Natural killer cell treated with Interleukin-12 subunit alpha and Interleukin-12 subunit beta and Interleukin-15 and Interleukin-18, amount 100 ng/mL, for 72 hours (primary cell): ENCODE measurements around the gene SEMA3B. TPM values are rescaled to one million over a fixed set of nuclear protein-coding genes. Genes with fewer than 3 reads are reported as not detected.
A peak's percentile ranks its signal among the peaks of the same experiment; 100 is the strongest.

Source experiments
- ATAC-seq, 2 donors: fragments of 150-1000 bp; cut with Tn5 transposase in 1 of 2; sonication (Bioruptor Pico), chemical (Tn5 transposase) in 1 of 2; 2 replicates each; pipeline ENCODE4 v1.10.0; 2021
- DNase-seq: peaks from one replicate; pipeline ENCODE4 v3.0.0; 2022; ENCODE audit warnings: low spot score
- H3K27ac Mint-ChIP-seq, 2 donors: 1 replicate in 1 of 2; 2 replicates in 1 of 2; pipeline ENCODE4 v1.8.0; 2022; ENCODE audit warnings: mixed read lengths in 2 of 2, mild to moderate bottlenecking in 1 of 2, moderate library complexity in 1 of 2
- H3K27me3 Mint-ChIP-seq, 2 donors: 1 replicate in 1 of 2; 2 replicates in 1 of 2; pipeline ENCODE4 v1.8.0; 2022; ENCODE audit warnings: mixed read lengths in 2 of 2
- H3K36me3 Mint-ChIP-seq: one replicate; pipeline ENCODE4 v1.8.0; 2022; ENCODE audit warnings: mixed read lengths
- H3K4me1 Mint-ChIP-seq, 2 donors: 1 replicate in 1 of 2; 2 replicates in 1 of 2; pipeline ENCODE4 v1.8.0; 2022; ENCODE audit warnings: low read depth in 2 of 2, mixed read lengths in 2 of 2, mild to moderate bottlenecking in 1 of 2
- H3K4me3 Mint-ChIP-seq: one replicate; pipeline ENCODE4 v1.8.0; 2022; ENCODE audit warnings: mixed read lengths
- H3K9me3 Mint-ChIP-seq: 2 replicates; pipeline ENCODE4 v1.8.0; 2022; ENCODE audit warnings: mixed read lengths
- total RNA-seq, 2 donors: library from RNA; stranded (reverse); gene quantifications; one replicate each; pipeline ENCODE4 v1.2.3, GENCODE V29; 2022

SEMA3B gene
- total RNA-seq, 2 donors from 2014 or later: 0.89 to 1.2 TPM

DNA sequence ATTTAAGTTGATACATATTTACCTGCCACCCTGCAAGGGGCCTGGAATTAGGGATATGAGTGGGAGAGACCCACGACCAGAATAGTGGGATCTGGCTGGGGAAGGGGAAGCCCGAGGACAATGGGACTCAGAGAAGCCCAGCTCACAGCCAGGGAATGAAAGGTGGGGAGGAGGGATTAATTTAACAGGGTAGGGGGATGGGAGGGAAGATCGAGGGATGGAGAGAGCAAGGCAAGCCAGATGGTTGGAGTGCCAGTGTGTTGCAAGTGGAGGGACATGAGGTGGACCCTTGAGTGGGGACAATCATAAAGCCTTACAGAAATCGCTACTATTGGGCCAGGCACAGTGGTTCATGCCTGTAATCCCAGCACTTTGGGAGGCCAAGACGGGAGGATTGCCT lies 37.4 kb upstream of the SEMA3B start:
- Mint-ChIP-seq H3K4me3 (no peak overlapping the region), H3K36me3 (no peaks in the 10 kb centered on the region), H3K27ac (peak overlapping the region in 1 of 2 donors; percentile 19), H3K4me1 (peaks cover 24 to 25% of the 10 kb centered on the region in 2 donors), H3K27me3 (no peaks in the 10 kb centered on the region), H3K9me3 (no peaks in the 10 kb centered on the region)
- no peak for ATAC-seq
- DNase-seq: no peak

GRCh38 chr3:50232303-50232702 lies 36.6 kb upstream of the SEMA3B start:
- Mint-ChIP-seq H3K36me3 (no peaks in the 10 kb centered on the region), H3K4me3 (no peak overlapping the region), H3K27me3 (no peaks in the 10 kb centered on the region), H3K4me1 (peaks cover 20 to 26% of the 10 kb centered on the region in 2 donors), H3K9me3 (no peaks in the 10 kb centered on the region), H3K27ac (no peak overlapping the region)
- ATAC-seq (no peak), DNase-seq (no peak)

GRCh38 chr3:50233176-50233575 lies 35.8 kb upstream of the SEMA3B start:
- Mint-ChIP-seq H3K4me3 (no peak overlapping the region), H3K36me3 (no peaks in the 10 kb centered on the region), H3K4me1 (peaks cover 11 to 26% of the 10 kb centered on the region in 2 donors)

DNA sequence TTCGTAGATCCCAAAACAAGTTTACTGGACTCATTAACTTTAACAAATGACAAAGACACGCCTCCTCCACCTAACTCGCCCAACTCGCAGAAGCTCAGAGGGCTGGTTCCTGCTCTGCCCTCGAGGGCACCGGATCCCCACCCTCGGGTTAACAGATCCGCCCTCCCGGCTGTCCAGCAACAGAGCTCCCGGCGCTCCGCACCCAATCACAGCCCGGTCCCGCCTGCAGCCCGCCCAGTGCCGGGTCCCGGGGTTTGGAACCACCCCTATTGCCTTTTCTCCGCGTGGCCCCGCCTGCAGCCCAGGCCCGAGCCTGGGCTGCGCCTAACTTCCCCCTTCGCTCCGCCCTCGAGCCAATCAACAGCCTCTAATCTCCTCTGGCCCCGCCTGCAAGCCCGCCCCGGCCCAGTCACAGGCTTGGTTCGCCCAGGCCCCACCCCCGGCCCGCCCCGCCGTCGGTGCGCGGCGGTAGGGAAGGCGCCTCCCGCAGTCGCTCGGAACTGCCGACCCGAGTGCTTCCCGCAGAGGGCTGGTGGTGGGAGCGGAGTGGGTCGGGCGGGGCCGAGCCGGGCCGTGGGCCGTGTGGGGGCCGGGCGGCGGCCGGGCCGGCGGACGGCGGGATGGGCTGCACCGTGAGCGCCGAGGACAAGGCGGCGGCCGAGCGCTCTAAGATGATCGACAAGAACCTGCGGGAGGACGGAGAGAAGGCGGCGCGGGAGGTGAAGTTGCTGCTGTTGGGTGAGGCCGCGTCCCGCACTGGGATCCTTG lies 33.0 kb upstream of the SEMA3B start, which contains the start of gene GNAI2:
TSS of gene GNAI2 (plus strand) at position 489 of the 768 bp plus-strand sequence. CDS start at position 621, 132 bp downstream.
- Mint-ChIP-seq H3K4me1 (peaks cover 17 to 37% of the 10 kb centered on the region in 2 donors), H3K36me3 (no peaks in the 10 kb centered on the region), H3K4me3 (peak within 1 kb of the TSS; percentile 95), H3K9me3 (no peaks in the 10 kb centered on the region), H3K27me3 (no peaks in the 10 kb centered on the region), H3K27ac (peak within 1 kb of the TSS; percentile 97 to 99)
- peak; percentile 99 for DNase-seq
- peak; percentile 95 to 96 for ATAC-seq

More at GRCh38 chr3:50233176-50233575, 35.8 kb upstream of the SEMA3B start:
- H3K9me3 Mint-ChIP-seq: no peaks in the 10 kb centered on the region
- DNase-seq: no peak
- ATAC-seq: no peak
- H3K27me3 Mint-ChIP-seq: no peaks in the 10 kb centered on the region
- H3K27ac Mint-ChIP-seq: peak overlapping the region in 1 of 2 donors; percentile 51

DNA sequence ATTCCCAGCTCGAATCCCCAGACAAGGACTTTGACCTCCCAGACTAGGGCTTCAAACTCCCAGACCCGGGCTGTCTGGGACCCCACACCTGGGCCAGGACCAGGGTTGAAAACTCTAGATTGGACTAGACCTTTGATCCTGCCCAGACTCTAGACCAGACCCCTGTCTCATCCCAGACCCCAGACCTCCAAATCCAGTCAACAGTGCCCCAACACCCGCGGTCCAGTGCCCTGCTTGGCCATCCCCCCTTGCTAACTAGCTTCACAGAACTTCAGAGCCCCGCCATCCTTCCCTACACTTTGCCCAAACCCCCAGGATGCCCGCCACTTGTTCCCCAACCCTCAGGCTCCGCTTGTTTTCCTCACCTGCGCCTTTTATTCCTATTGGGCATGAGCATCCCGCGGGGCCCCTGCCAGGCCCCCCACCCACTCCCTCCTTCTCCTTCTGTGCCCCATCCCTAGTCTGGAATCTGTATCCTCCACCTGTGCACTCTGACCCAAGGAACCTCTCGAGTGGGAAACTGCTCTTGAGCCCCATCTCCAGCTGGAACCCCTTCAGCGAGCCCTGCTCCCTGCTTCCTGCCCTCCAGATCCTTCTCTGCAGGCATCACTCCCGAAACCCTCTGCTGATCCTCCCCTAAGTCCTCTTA lies 32.3 kb upstream of the SEMA3B start:
- ATAC-seq: no peak
- peak overlapping the region; percentile 97 to 99 for H3K27ac Mint-ChIP-seq
- no peaks in the 10 kb centered on the region for H3K27me3 Mint-ChIP-seq
- H3K36me3 Mint-ChIP-seq: no peaks in the 10 kb centered on the region
- H3K9me3 Mint-ChIP-seq: no peaks in the 10 kb centered on the region
- H3K4me3 Mint-ChIP-seq: peak overlapping the region; percentile 95
- no peak for DNase-seq
- peaks cover 20 to 42% of the 10 kb centered on the region in 2 donors for H3K4me1 Mint-ChIP-seq

DNA sequence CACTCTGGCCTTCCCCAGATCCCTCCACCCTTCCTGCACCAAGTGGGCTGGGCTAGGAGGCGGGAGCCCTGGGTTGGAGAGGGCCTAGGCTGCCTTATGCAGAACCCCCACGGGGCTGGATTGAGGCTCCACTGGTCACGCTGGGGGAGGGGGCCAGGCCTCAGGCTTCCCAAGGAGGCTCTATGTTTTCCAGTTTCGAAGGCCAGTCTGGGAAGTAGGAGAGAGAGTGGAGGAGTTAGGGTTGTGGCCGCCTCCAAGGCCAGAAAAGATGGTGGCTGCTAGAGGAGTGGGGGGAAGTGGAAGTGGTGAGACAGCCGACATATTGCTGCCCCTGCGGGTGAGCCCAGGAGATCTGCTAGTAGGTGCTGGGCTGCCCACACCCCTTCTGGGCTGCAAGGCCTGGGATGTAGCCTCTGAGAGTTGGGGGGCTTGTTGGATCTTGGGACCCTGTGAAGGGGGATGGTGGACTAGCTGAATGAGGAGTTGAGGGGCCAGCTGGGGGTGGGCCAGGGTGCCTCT lies 31.8 kb upstream of the SEMA3B start:
- ATAC-seq: no peak
- Mint-ChIP-seq H3K9me3 (no peaks in the 10 kb centered on the region), H3K36me3 (no peaks in the 10 kb centered on the region), H3K4me1 (peaks cover 26 to 47% of the 10 kb centered on the region in 2 donors), H3K27me3 (no peaks in the 10 kb centered on the region), H3K27ac (peak overlapping the region; percentile 97 to 99), H3K4me3 (peak overlapping the region; percentile 95)
- no peak for DNase-seq

- Mint-ChIP-seq H3K27me3 (no peaks in the 10 kb centered on the region), H3K4me1 (peaks cover 34 to 52% of the 10 kb centered on the region in 2 donors), H3K36me3 (no peaks in the 10 kb centered on the region), H3K4me3 (peak overlapping the region; percentile 95), H3K27ac (peak overlapping the region; percentile 97 to 99), H3K9me3 (no peaks in the 10 kb centered on the region)
- peak; percentile 67 to 76 for ATAC-seq
- DNase-seq: peak; percentile 95
Observed at GRCh38 chr3:50237754-50238548, 31.0 kb upstream of the SEMA3B start.

DNA sequence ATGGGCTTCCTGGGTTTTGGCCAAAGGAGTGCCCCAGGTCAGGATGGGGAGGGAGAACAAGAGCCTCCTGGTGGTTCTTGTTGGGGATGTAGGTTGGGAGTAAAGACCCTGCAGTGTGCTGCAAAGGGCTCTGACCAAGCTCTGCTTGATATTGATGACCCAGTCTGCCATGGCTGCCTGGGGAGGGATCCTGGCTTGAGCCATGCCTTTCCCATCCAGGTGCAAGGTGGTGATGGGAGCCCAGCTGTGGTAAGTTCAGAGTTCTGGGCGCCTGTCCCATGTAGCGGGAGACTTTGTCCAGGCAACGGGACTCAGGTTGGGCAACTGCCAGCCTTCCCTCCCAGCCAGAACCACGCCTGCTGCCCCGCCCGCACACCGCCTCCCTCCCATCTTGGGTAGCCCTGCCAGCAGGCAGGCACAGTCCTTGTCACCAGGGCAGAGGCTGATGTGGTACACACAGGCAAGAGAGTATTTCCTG lies 30.4 kb upstream of the SEMA3B start:
- Mint-ChIP-seq H3K4me3 (peak overlapping the region; percentile 95), H3K4me1 (peaks cover 38 to 54% of the 10 kb centered on the region in 2 donors), H3K36me3 (no peaks in the 10 kb centered on the region), H3K9me3 (no peaks in the 10 kb centered on the region), H3K27ac (peak overlapping the region; percentile 97 to 99), H3K27me3 (no peaks in the 10 kb centered on the region)
- DNase-seq (no peak), ATAC-seq (no peak)

- Mint-ChIP-seq H3K4me1 (peaks cover 47 to 61% of the 10 kb centered on the region in 2 donors), H3K27me3 (no peaks in the 10 kb centered on the region), H3K27ac (peak overlapping the region; percentile 97 to 99), H3K4me3 (peak overlapping the region; percentile 95), H3K9me3 (no peaks in the 10 kb centered on the region), H3K36me3 (no peaks in the 10 kb centered on the region)
- ATAC-seq (no peak), DNase-seq (no peak)
Observed at GRCh38 chr3:50239649-50240048, 29.3 kb upstream of the SEMA3B start.

DNA sequence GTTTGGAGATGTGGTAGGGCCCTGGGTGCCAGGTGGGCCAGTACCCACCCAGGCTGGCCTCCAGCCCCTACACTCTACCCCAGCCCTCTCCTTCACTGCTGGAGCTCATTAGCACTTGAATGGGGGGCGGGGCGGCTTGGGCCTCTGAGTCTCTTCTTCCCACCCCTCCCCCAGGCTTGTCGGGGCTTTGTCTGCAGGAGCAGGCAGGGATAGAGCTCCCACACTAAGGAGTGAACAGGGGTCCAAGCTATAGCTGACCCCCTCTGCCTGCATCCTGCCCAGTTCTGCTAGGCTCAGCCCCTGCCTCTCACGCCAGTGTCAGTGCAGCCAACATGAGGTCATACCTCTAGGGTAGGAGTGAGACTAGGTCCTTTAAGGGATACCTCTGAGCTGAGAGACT lies 27.8 kb upstream of the SEMA3B start:
- Mint-ChIP-seq H3K4me1 (peaks cover 61 to 65% of the 10 kb centered on the region in 2 donors), H3K9me3 (no peaks in the 10 kb centered on the region), H3K27ac (peak overlapping the region; percentile 97 to 99), H3K27me3 (no peaks in the 10 kb centered on the region), H3K36me3 (no peaks in the 10 kb centered on the region), H3K4me3 (peak overlapping the region; percentile 96)
- DNase-seq: no peak
- ATAC-seq: no peak

- ATAC-seq: no peak
- no peaks in the 10 kb centered on the region for H3K36me3 Mint-ChIP-seq
- peaks cover 68 to 69% of the 10 kb centered on the region in 2 donors for H3K4me1 Mint-ChIP-seq
- DNase-seq: no peak
- no peaks in the 10 kb centered on the region for H3K27me3 Mint-ChIP-seq
- H3K9me3 Mint-ChIP-seq: no peaks in the 10 kb centered on the region
- H3K27ac Mint-ChIP-seq: peak overlapping the region; percentile 97 to 99
- H3K4me3 Mint-ChIP-seq: peak overlapping the region; percentile 96
Observed at GRCh38 chr3:50241713-50242380, 27.1 kb upstream of the SEMA3B start.

DNA sequence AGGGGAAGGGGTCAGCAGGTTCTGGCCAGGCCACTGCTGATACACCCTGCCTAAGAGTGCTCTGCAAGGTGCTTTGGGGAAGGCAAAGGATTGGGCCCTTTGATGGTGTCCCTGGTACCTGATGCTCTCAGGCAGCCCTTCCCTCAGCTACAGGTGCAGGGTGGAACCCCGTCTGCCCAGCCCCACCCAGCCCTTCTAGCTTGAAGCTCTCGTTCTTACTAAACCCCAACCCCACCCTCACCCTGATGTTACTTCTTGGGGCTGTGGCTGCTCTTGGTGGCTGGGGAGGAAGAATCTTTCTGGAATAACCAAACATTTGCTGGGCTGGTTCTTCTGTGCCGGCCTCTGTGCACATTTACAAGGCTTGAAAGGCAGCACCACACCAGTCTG lies 26.6 kb upstream of the SEMA3B start:
- ATAC-seq (no peak), DNase-seq (no peak)
- H3K27ac Mint-ChIP-seq: peak overlapping the region; percentile 97 to 99
- H3K27me3 Mint-ChIP-seq: no peaks in the 10 kb centered on the region
- H3K4me1 Mint-ChIP-seq: peaks cover 69 to 73% of the 10 kb centered on the region in 2 donors
- no peaks in the 10 kb centered on the region for H3K9me3 Mint-ChIP-seq
- H3K36me3 Mint-ChIP-seq: no peaks in the 10 kb centered on the region
- peak overlapping the region; percentile 96 for H3K4me3 Mint-ChIP-seq
